Measurements from ENCODE around the gene BMPR1B. TPM values are rescaled to one million over a fixed set of nuclear protein-coding genes. Genes with fewer than 3 reads are reported as not detected.

Gene BMPR1B
- total RNA-seq, 1 experiment from 2014 or later, result 10.5 TPM

- no peak for DNase-seq (ENCODE audit: low spot score)
Observed at GRCh38 chr4:95183656-95184408, 426.1 kb downstream of the BMPR1B start.

GRCh38 chr4:95186666-95187065 is 428.9 kb downstream of the BMPR1B start:
- DNase-seq (ENCODE audit: low spot score), result no peak

GRCh38 chr4:95188701-95189370 is 431.1 kb downstream of the BMPR1B start:
- no peak for DNase-seq (ENCODE audit: low spot score)

GRCh38 chr4:95190751-95191436 is 433.1 kb downstream of the BMPR1B start:
- no peak for DNase-seq (ENCODE audit: low spot score)

- no peak for DNase-seq (ENCODE audit: low spot score)
Observed at GRCh38 chr4:95191537-95191936, 433.8 kb downstream of the BMPR1B start.

GRCh38 chr4:95193391-95194224 is 435.9 kb downstream of the BMPR1B start:
- no peak for DNase-seq (ENCODE audit: low spot score)

GRCh38 chr4:95197353-95197752 is 439.6 kb downstream of the BMPR1B start:
- no peak for DNase-seq (ENCODE audit: low spot score)

- no peak for DNase-seq (ENCODE audit: low spot score)
Observed at GRCh38 chr4:95198961-95199360, 441.2 kb downstream of the BMPR1B start.

GRCh38 chr4:95204267-95204844 is 446.6 kb downstream of the BMPR1B start:
- no peak for DNase-seq (ENCODE audit: low spot score)

- no peak for DNase-seq (ENCODE audit: low spot score)
Observed at GRCh38 chr4:95204873-95205272, 447.1 kb downstream of the BMPR1B start.
